Measurements from ENCODE around the gene PRKAG1. TPM values are rescaled to one million over a fixed set of nuclear protein-coding genes. Genes with fewer than 3 reads are reported as not detected.

PRKAG1 gene
- total RNA-seq, 1 experiment from 2014 or later = 41.6 TPM

GRCh38 chr12:48969833-48970701, 48.5 kb downstream of the PRKAG1 start (continued):
- TF ChIP-seq TCF7 (CRISPR knock-in tag; IDR thresholded peaks at IDR 0.05; ENCODE audit: low read depth) (no peak), ZNF138 (CRISPR knock-in tag; conservative IDR thresholded peaks at IDR 0.05) (0 out of 2 replicates have a peak, but pooled peaks have one; percentile 55)

GRCh38 chr12:48969160-48969771, 49.3 kb downstream of the PRKAG1 start:
- H3K27me3 Mint-ChIP-seq (ENCODE audit: low read depth) = peaks cover 81% of the 10 kb centered on the region
- H3K9me3 Mint-ChIP-seq = no peaks in the 10 kb centered on the region
- POLR2A ChIA-PET = no interaction called here
- H3K4me1 Mint-ChIP-seq = peaks cover 62% of the 10 kb centered on the region
- 0 out of 2 replicates have a peak, but pooled peaks have one; percentile 17 for TF ChIP-seq ZNF423 (CRISPR knock-in tag; IDR thresholded peaks at IDR 0.05)
- no peak for TF ChIP-seq TP53 (CRISPR knock-in tag; IDR thresholded peaks at IDR 0.05)
- DNase-seq (ENCODE audit: low spot score) (no peak), ATAC-seq (no peak)
- peak overlapping the region; percentile 61 for H3K4me3 Mint-ChIP-seq
- no peaks in the 10 kb centered on the region for H3K36me3 Mint-ChIP-seq
- no peak overlapping the region for H3K27ac Mint-ChIP-seq
- CTCF ChIA-PET = interaction anchor here (0.7 to 11.0 kb wide), 12 partner anchors 12 to 152 kb away, joined by 3 to 164 read pairs (median 12); partner anchors contain the start of genes ARF3, DDN and WNT1

DNA sequence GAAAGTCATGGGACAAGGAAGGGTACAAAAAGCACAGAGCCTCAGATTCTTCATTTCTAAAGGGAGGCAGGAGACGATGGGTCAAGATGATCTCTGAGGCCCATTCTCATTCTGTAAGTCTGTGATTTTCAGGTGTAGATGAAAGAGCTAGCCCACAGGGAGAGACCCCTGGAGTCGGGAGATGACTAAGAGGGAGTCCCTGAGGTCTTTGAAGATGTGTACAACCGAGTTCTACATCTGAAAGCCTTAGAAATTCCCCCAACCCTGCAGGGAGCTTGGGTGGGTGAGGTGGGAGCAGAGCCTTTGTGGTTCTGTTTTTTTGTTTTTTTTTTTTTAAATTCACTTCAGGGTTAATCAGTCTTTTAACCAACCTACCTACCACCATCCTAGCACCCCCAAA, 50.1 kb downstream of the PRKAG1 start:
- no peaks in the 10 kb centered on the region for H3K9me3 Mint-ChIP-seq
- no peak overlapping the region for H3K4me3 Mint-ChIP-seq
- ChIA-PET POLR2A (no interaction called here), CTCF (interaction anchor here (0.6 to 11.0 kb wide), 11 partner anchors 11 to 180 kb away, joined by 3 to 164 read pairs (median 12); partner anchors contain the start of genes ARF3, DDN and WNT1)
- no peak for ATAC-seq
- no peak for DNase-seq (ENCODE audit: low spot score)
- TF ChIP-seq E2F5 (CRISPR knock-in tag; IDR thresholded peaks at IDR 0.05) = no peak
- TF ChIP-seq, protein P1, sequence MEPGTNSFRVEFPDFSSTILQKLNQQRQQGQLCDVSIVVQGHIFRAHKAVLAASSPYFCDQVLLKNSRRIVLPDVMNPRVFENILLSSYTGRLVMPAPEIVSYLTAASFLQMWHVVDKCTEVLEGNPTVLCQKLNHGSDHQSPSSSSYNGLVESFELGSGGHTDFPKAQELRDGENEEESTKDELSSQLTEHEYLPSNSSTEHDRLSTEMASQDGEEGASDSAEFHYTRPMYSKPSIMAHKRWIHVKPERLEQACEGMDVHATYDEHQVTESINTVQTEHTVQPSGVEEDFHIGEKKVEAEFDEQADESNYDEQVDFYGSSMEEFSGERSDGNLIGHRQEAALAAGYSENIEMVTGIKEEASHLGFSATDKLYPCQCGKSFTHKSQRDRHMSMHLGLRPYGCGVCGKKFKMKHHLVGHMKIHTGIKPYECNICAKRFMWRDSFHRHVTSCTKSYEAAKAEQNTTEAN (CRISPR knock-in tag; IDR thresholded peaks at IDR 0.05) = no peak
- TF ChIP-seq, protein P2, sequence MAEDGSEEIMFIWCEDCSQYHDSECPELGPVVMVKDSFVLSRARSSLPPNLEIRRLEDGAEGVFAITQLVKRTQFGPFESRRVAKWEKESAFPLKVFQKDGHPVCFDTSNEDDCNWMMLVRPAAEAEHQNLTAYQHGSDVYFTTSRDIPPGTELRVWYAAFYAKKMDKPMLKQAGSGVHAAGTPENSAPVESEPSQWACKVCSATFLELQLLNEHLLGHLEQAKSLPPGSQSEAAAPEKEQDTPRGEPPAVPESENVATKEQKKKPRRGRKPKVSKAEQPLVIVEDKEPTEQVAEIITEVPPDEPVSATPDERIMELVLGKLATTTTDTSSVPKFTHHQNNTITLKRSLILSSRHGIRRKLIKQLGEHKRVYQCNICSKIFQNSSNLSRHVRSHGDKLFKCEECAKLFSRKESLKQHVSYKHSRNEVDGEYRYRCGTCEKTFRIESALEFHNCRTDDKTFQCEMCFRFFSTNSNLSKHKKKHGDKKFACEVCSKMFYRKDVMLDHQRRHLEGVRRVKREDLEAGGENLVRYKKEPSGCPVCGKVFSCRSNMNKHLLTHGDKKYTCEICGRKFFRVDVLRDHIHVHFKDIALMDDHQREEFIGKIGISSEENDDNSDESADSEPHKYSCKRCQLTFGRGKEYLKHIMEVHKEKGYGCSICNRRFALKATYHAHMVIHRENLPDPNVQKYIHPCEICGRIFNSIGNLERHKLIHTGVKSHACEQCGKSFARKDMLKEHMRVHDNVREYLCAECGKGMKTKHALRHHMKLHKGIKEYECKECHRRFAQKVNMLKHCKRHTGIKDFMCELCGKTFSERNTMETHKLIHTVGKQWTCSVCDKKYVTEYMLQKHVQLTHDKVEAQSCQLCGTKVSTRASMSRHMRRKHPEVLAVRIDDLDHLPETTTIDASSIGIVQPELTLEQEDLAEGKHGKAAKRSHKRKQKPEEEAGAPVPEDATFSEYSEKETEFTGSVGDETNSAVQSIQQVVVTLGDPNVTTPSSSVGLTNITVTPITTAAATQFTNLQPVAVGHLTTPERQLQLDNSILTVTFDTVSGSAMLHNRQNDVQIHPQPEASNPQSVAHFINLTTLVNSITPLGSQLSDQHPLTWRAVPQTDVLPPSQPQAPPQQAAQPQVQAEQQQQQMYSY (CRISPR knock-in tag; IDR thresholded peaks at IDR 0.05) = no peak
- TF ChIP-seq, protein P3, sequence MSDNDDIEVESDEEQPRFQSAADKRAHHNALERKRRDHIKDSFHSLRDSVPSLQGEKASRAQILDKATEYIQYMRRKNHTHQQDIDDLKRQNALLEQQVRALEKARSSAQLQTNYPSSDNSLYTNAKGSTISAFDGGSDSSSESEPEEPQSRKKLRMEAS (CRISPR knock-in tag; IDR thresholded peaks at IDR 0.05) = no peak
- no peak for TF ChIP-seq TP53 (CRISPR knock-in tag; IDR thresholded peaks at IDR 0.05)
- TF ChIP-seq IRF2 (CRISPR knock-in tag; IDR thresholded peaks at IDR 0.05; ENCODE audit: borderline replicate concordance, low read depth) = no peak
- no peak for TF ChIP-seq RELA (CRISPR knock-in tag; IDR thresholded peaks at IDR 0.05; ENCODE audit: borderline replicate concordance)
- TF ChIP-seq NFATC4 (CRISPR knock-in tag; IDR thresholded peaks at IDR 0.05) = no peak
- TF ChIP-seq ATF6 (CRISPR knock-in tag; IDR thresholded peaks at IDR 0.05) = no peak
- no peak for TF ChIP-seq TEAD4 (CRISPR knock-in tag; IDR thresholded peaks at IDR 0.05)
- H3K36me3 Mint-ChIP-seq = no peaks in the 10 kb centered on the region
- peaks cover 73% of the 10 kb centered on the region for H3K27me3 Mint-ChIP-seq (ENCODE audit: low read depth)
- H3K4me1 Mint-ChIP-seq = peaks cover 67% of the 10 kb centered on the region
- no peak overlapping the region for H3K27ac Mint-ChIP-seq
